ENCODE results near the gene SRRM4.
A peak's percentile ranks its signal among the peaks of the same experiment; 100 is the strongest.
"Not testable (repeated sequence)": the region's sequence is repeated elsewhere in the genome, so short reads cannot be mapped to it uniquely, and the experiment has no call there.

SRRM4 gene

DNA sequence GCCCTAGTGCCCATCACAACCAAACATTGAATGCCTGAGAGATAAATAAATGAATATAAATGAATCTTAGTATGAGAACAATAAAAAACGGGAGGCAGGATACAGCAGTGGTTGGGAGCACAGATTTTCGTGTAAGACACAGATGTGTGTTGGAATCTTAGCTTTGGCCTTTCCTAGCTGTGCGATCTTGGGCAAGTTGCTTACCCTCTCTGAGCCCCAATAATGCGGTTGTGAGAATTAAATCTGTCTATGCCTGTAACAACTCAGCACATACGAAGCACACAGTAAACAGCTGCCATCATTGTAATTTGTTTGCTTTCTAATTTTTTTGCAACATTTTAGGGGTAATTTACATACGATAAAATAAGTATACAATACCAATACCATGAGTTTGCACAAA lies 89.8 kb downstream of the SRRM4 start:
- no peak for DNase-seq (ENCODE audit: low spot score)

DNA sequence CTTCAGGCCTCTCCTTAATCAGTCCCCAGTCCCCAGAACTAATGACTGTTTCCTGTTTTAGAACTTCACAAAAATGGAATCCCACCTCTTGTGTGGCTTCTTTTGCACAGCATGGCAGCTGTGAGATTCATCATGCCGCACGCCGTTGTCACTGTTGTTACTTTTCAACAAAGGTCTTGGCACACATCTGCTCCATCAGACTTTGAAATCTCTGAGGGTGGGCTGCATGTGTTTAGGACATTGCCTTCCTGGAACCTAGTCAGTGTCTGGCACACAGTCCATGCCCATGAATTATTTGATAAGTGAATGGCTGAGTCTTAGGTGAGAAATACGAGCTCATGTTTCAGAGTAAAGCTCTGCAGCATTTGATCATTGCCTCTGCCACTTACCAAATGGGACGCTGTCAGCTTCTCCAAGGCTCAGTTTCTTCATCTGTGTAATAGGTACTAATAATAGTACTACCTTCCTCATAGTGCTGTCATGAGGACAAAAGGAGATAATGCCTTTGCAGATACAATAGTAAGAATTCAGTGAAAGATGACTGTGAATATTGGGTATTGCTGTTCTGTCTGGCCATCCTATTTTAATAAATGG lies 90.4 kb downstream of the SRRM4 start:
- no peak for DNase-seq (ENCODE audit: low spot score)

DNA sequence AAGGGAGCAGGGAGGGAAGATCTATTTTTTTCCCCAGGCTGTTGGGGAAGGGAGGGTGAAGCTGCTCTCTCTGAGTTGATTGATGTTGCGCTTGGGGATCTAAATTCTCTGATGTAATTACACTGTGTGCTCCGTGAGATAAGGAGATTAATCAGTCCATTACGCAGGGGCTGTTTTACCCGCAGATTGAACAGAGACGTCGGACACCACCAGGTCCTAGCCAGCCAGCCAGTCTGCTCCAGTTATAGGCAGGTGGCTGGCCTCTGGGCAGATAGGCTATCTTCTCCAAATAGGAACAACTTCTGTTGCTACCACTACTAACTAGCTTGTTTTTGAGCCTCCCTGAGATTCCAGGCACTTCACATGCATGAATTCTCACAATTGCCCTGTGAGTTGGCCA lies 91.1 kb downstream of the SRRM4 start:
- DNase-seq (ENCODE audit: low spot score) = no peak

DNA sequence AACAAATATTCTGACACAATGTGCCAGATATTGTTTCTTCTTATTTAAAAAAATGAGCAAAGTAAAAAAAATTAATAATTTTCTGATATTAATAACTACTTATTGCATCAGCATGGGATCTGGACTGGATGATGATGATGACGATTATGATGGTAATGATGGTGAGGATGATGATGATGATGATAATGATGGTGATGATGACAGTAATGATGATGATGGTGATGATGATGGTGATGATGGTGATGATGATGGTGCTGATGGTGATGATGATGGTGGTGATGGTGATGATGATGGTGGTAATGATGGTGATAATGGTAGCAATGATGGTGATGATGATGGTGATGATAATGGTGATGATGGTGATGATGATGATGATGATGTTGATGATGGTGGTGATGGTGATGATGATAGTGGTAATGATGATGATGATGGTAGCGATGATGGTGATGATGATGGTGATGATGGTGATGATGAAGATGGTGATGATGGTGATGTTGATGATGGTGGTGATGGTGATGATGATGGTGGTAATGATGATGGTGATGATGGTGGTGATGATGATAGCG lies 94.0 kb downstream of the SRRM4 start:
- no peak for DNase-seq (ENCODE audit: low spot score)

DNA sequence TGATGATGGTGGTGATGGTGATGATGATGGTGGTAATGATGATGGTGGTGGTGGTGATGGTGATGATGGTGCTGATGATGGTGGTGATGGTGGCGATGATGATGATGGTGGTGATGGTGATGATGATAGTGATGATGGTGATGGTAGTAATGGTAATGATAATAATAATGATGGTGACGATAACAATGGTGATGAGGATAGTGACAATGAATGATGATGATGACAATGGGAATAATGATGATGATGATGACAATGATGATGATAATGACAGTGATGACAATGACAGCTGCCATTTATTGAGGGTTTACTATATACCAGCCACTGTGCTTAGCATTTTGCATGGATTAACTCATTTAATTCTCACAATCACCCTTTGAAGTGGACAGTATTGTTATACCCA lies 94.6 kb downstream of the SRRM4 start:
- DNase-seq (ENCODE audit: low spot score) = no peak

DNA sequence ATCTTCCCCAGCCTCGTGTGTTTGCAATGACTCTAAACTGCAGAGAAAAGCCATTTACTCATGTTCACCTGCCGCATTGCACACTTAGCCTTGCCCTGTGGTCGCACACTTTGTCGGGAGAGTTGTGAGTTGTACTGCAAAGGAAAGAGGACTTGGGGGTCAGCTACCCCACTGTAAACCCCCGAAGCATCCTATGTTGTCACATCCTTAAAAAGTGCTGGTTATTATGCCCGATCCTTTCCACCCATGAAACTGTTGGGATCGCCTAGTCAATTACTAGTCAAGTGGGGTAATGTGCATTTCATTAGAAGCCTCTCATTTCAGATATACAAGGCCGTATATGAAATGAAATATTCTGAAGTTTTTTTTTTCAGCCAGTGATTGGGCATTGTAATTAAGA lies 98.2 kb downstream of the SRRM4 start:
- no peak for DNase-seq (ENCODE audit: low spot score)

DNA sequence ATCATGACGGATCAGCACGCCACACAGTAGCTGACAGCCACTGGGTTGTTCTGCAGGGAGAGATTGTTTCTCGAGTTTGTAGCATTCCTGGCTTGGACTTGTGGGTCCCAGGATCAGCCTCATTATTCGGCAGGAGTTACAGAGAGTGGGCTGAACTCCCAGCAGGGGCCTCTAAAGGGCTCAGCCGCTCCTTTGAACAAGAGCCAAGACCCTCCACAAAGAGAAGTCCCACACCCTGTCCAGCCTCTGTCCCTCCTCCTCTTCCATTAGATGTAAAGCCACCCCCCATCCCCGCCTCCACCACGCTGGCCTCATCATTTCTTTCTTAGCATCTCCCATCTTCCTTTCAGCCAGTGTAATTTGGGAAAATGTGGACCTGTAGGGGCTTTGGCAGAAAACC lies 100.7 kb downstream of the SRRM4 start:
- no peak for DNase-seq (ENCODE audit: low spot score)

DNA sequence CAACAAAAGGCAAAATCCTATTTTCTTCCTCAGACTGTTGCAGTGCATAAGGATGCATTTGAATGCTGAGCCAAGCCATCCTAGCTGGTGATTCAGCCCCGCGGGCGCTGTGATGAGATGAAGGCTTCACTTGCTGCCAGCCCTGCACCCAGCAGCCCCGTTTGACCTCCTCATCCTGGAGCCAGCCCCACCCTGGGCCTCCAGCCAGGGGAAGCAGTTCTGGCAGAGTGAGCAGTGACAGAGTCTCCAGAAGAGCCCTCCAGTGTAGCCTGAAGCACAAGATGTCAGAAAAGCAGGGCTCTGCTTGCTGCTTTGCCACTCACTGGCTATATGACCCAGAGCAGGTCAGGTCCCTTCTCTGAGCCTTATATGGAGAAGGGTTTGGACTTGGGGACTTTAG lies 101.2 kb downstream of the SRRM4 start:
- no peak for DNase-seq (ENCODE audit: low spot score)

DNA sequence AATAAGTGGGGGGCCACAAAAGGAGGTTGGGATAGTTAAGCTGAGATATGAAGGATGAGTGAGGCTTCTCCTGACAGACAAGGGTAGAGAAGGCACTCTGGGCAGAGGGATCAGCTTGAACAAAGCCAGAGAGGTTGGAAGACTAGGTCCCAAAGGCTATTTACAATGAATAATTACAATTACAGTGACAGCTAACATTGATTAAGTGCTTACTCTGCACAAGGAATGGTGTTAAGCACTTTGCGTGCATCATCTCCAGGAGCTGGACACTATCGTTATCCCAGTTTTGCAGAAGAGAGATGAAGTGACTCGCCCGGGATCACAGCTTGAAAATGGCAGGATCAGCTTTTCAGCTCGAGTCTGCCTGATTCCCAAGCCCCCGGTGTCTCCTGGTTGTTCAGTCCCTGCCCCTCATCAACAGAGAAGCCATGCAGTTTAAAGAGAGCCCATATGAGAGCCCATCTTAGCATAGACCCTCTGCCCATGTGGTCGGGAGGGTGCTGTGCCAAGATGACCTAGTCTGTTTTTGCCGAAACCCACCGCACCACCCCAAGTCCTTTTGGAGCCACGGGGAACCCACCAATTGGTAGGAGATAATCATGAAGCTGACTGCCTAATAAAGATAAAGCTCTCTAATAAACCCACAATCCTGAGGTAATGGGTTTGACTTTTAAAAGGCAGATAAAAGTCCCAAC lies 107.5 kb downstream of the SRRM4 start:
- DNase-seq (ENCODE audit: low spot score) = no peak

DNA sequence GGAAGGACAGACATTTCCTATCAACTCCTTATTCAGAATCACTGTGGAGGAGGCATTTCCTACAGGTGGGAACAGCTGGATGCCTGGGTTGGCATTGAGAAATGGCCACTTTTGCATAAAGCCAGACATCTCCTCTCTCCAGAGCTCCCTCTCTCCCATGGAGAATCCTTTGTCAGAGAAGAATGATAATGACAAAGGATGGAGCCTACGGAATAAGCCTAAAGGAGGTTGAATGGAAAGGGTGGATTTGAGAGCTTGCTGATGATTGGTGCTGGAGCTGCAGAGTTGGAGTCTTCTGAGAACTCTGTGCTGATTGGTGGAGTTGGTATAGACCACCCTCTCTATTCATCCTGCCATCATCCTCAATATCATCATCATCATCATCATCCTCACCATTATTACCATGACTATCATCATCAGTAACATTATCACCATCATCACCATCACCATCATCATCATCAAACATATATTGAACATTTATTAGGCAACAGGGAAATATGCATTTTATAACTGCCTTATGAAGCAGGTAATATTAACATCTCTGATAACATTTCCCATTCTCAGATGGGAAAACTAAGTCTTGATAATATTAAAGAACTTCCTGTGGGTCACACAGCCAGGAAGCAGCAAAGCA lies 108.2 kb downstream of the SRRM4 start:
- DNase-seq (ENCODE audit: low spot score) = no peak

DNA sequence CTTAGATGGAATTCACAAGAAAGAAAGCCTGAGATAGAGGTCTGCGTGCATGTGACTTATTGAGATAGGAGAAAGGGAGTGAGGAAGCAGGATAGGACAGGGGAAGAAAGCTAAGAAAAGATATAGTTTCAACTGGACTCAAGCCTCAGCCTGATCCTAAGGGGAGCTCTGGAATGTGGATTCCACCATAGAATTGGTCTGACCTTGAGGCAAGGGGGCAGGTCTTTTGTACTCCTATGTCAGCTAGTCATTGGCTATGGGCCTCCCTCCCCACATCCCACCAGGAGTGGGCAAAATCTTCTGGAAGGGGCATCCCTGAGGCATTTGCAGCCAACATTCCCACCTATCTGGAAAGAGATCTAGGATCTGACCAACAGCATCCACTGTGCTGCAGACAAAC lies 108.9 kb downstream of the SRRM4 start:
- DNase-seq (ENCODE audit: low spot score) = no peak

DNA sequence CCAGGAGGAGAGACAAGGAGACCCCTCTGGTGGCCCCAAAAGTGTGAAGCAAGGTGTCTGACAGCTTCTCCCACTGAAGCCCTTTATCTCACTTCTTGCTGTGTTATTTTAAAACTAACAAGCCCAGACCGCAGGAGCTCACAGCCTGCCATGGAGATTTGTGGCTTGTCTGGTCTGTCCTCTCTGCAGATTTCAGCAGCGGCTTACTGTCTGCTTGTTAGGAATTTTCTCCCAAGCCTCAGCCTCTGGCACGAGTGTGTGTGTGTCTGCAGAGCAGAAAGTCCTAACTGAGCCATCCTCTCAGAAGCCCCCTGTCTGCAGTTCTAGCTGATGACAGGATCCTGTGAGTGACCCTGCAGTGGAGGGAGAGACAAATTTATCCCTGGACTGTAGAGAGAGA lies 109.5 kb downstream of the SRRM4 start:
- no peak for DNase-seq (ENCODE audit: low spot score)

DNA sequence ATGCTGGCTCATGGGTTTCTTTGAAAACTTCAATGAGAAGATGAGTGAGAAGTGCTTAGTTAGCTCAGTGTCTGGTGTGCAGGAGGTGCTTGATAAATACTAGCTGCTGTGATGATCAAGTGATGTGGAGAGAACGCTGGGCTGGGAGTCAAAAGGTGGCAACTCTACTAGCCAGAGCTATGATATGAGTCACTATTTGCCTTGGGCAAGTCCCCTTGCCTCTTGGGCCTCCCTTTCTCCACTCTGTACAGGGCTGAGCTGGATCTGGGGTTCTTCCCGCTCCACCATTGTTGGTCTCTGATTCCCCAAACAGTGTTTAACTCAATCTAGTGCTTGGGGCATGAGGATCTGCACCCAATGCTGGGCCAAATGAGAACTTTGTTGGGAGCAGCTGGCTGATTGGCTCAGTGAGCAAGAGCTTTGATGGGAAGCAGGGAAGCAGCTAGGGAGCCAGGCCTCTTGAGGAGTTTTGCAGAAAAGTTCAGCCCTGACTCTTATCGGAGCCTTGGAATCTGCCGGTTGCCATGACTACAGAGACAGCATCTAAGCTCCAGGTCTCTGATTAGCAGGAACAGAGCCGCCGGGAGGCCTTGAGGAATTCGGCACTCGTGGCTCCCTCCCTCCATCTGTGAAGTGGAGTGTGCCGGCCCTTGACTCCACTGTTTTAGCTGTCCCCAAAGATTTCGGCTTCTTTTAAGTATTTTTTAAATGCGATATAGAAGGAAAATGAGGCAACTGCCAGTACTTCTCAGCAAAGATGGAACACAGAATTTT lies 115.3 kb downstream of the SRRM4 start:
- DNase-seq (ENCODE audit: low spot score) = no peak

DNA sequence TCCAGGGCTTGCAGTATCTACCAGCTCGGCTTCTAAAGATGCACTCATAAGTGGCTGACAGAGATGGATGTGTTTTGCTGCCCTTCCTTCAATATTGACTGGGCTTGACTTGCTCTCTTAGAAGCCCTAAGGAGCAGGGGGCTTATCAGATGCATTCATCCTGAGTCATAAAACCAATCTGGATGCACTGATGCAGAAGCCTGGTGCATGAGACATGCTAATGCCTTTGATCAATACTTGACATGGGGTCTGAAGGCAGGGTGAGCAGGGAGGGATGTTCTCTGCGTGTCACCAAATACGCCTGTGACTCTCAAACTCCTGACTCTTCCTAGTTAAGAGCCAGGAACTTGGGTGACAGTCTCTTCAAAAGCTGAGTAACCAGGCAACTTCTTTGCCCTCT lies 119.6 kb downstream of the SRRM4 start:
- no peak for DNase-seq (ENCODE audit: low spot score)

DNA sequence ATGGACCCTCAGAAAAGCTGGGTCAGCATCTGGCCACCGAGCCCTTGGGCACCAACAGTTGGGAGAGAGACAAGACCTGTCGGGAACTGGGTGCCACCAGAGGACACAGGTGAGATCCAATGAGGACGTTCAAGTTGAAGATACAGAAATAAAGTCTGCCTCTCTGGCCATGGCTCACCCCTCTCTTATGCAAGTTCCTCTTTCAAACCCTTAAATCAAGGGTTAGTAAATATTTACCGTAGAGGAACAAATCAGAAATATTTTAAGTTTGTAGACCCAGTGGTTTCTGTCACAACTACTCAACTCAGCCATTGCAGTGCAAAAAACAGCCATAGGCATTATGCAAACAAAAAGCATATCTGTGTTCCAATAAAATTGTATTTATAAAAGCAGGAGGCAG lies 120.9 kb downstream of the SRRM4 start:
- DNase-seq (ENCODE audit: low spot score) = no peak

DNA sequence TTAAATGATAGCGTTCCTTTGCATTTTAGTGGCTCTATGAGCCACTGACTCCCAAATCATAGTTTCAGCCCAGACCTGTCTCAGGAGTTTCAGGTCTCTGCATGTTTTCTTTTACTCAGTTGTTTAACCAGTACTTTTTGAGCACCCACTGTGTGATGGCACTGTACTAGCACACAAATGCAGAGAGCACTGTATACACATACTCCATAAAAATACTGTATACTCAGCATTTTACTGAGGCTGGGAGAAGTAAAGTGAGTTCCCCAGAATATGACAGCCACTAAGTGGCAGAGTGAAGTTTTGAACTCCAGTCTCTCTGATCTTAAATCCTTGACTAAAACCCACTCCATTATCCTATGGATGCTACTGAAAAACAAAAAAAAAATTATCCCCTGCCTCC lies 121.4 kb downstream of the SRRM4 start:
- no peak for DNase-seq (ENCODE audit: low spot score)

DNA sequence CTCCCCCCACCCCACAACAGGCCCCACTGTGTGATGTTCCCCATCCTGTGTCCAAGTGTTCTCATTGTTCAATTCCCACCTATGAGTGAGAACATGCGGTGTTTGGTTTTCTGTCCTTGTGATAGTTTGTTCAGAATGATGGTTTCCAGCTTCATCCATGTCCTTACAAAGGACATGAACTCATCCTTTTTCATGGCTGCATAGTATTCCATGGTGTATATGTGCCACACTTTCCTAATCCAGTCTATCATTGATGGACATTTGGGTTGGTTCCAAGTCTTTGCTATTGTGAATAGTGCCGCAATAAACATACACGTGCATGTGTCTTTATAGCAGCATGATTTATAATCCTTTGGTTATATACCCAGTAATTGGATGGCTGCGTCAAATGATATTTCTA lies 123.6 kb downstream of the SRRM4 start:
- DNase-seq (ENCODE audit: low spot score) = not testable (repeated sequence)

DNA sequence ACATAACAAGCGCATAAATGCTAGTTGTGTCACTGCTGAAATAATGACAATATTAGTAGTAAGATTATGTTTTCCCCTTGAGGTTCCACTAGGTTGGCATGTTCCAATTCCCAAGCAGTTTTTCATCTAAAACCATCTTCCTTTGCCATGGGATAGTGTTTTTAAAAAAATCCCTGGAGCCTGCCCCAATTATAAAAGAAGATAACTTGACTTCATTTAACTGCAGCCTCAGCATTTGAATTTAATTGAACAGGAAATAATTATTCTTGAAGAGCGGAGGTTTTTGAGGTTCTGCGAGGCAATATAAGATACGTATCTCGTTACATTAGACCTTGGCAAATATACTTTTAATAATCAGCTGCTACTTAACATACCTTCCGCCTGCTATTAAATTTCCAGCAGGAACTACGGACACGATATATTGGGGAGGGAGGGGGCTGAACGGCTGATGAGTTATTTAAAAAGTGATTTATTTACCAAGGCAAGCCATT lies 132.2 kb downstream of the SRRM4 start:
- no peak for DNase-seq (ENCODE audit: low spot score)

DNA sequence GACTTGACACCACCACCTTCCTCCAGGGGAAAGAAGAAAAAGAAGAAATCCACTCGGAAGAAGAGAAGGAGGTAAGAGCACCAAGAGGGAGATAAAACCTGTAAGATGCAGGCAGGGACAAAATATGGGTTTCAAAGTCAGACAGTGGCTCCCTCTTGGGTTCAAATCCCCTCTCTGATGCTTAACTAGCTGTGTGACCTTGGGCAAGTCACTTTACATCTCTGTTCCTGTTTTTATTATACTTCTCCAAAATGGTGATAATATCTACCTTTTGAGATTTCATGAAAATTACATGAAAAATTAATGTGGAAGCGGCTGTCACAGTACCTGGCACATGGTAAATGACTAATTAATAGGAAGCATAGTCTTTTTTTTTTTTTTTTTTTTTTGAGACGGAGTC lies 133.0 kb downstream of the SRRM4 start:
- no peak for DNase-seq (ENCODE audit: low spot score)

DNA sequence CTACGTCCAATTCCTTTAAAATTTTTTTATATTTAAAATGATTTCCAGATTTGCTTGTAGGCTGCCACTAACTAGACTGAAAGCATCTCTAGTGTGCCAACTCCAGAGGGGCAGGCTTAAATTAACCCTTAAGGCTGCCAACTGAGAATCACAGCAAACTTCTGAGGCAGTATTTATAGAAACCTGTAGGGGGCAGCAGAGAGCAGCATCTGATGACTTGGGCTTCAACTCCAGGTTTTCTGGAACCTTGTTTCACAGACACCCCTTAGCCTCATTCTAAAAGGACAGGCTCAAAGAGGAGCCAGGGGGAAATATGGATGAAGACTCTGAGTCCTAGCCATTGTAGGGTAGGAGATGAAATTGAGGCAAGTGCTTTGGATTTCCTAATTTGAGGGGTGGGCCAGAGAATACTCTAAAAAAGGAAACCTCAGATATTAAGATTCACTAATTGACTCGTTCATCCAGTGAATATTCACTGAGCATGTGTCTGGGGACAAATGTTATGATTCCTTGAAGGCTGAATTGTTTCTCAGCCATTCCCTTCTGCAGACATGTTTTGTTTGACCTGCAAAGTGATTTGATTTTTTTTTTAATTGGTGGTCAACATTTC lies 134.1 kb downstream of the SRRM4 start:
- peak; percentile 18 for DNase-seq (ENCODE audit: low spot score)

DNA sequence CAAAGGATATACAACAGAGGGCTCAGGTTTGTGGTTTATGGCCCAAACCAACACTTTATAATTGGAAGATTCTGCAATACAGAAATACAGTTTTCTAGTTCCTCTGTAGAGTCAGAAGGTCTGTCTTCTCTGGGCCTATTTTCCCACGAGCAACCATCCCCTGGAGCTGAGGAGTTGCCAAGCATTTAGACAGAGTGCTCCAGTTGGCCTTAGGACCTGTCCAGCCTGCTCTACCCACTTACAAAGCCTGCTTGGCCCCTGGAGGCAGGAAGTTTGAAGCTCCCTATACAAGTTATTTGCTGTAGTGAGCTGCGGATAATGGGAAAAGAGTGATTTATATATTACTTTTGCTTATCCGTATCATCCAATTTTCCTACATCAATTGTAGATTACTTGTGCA lies 136.6 kb downstream of the SRRM4 start:
- DNase-seq (ENCODE audit: low spot score) = no peak

DNA sequence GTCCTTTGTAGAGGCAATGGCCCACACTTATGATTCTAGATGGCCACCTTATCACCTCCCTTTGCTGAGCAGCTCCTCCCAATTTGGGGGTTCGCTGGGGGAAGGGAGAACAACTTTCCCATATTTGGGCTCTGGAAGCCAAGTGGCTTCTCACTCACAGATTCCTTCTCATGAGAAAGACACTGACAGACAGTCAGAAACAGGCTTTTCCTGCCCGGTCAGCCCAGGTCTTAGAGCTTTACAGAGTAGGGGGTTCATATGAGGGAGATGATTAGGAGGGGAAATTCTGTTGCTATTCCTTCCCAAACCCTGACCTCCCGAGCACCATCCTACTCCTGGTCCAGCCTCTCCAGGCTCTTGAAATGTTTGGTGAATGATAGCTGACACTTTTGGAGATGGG lies 137.3 kb downstream of the SRRM4 start:
- no peak for DNase-seq (ENCODE audit: low spot score)

Data from CD4-positive, alpha-beta T cell treated with Interleukin-15 for 4 hours (primary cell).